SW 1271 (cell line): Measurements from ENCODE around the gene INSR.
"Not testable (repeated sequence)": the region's sequence is repeated elsewhere in the genome, so short reads cannot be mapped to it uniquely, and the experiment has no call there.

Experiments used
- DNase-seq, 2 experiments: peaks; one replicate each; lab custom pipeline; 2025; lab: John Stamatoyannopoulos, UW

Gene INSR

DNA sequence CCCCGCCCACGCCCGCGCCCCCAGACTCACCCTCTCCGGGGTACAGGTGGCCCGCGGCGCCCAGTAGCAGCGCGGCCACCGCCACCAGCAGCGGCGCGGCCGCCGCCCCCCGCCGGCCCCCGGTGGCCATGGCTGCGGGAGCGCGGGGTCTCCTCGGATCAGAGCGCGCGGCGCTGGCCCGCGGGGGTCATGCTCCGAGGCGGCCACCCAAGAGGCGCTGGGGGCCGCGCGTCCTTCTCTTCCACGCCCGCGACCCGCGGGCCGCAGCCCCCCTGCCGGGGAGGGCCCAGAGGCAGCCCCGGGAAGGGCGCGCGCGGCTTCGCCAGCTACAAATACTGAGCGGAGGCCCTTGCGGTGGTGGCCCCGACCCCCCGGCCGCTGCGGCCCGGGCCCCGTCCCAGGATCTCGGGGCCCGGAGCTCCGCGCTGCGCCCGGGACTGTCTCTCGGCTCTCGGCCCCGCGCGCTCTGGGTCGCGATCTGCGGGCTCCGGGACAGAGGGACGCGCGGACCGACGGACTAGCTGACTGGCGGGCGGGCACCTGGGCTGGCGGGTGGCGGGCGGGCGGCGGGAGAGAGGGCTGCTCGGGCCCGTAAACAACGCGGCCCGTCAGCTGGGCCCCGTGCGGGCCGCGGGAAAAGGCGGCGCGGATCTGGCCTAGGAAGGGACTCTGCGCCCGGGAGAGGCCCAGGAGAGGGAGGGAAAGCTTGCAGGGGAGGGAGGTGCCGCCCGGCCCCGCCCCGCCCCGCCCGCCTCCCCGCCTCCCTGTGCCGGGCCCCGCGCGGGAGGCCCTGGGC lies at the start of gene INSR:
Gene INSR (minus strand): TSS at position 653 of the 796 bp plus-strand sequence. CDS start 523 bp downstream, at position 130.
- peak; percentile 61 to 71 for DNase-seq

DNA sequence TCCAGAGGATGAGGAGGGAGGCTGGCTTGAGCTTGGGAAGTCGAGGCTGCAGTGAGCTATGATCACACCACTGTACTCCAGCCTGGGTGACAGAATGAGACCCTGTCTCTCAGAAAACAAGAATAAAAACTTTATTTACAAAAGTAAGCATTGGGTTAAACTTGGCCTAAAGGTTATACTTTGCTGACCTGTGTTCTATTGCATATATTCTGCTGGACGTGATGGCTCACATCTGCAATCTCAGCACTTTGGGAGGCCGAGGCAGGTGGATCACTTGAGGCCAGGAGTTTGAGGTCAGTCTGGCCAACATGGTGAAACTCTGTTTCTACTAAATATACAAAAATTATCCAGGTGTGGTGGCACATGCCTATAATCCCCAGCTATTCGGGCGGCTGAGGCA lies 47.9 kb upstream of the INSR start:
- DNase-seq = no peak

DNA sequence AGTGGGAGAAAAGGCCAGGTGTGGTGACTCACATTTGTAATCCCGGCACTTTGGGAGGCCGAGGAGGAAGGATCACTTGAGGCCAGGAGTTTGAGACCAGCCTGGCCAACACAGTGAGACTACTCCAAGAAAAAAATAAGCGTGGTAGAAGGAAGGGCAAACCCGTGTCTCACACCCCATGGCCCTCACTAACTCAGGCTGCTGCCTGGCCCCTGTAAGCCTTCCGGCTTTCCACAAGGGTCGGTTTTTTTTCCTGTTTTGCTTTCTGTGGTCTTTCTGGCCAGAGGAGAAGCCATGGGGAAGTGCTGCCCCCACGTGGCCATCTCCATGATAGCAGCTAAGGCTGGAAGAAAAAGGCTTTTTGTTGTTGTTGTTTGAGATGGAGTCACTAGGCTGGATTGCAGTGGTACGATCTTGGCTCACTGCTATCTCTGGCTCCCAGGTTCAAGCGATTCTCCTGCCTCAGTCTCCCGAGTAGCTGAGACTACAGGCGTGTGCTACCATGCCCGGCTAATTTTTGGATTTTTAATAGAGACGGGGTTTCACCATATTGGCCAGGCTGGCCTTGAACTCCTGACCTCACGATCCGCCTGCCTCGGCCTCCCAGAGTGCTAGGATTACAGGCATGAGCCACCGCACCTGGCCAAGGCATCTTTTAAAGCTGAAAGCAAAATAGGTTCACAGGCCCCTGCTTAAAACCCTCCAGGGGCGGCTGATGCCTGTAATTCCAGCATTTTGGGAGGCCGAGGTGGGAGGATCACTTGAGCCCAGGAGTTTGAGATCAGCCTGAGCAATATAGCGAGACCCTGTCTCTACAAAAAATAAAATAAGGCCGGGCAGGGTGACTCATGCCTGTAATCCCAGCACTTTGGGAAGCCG lies 47.0 kb upstream of the INSR start:
- peak in 1 of 2 experiments; percentile 69 for DNase-seq

DNA sequence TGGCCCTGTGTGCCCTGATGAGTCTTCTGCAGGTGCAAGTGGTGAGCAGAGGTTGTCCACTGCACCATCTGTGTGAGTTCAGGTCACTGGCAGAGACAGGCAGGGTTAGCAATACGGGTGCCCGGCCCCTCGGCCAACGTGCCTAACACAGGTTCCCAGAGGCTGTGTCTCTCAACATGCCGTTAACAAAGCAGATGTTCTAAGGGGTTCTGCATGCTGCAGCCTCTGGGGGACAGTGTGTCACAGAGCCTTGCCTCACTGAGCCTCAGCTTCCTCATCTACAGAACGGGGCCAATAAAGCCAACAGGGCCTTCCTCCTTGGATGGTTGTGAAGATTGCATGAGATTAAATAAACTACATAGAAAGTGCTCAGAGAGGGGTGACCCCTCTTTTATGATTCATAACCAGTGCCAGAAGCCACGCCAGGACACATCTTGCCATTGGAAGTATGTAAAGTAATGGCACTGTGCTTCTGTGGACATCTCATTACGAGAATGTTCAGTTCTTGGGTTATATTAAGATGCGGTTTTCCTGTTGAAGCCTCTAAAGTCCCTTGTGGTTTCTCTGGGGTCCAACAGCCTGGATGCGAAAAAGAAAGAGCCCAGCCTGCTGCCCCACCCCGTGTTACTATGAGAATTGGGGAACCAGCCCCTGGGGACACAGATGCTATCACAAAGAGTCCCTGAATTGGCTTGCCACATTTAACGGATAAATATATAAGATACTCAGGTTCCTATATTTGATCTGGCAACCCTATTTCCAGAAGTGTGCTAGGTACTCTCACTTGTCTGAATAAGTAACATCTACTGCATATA lies 43.4 kb upstream of the INSR start:
- DNase-seq = no peak

DNA sequence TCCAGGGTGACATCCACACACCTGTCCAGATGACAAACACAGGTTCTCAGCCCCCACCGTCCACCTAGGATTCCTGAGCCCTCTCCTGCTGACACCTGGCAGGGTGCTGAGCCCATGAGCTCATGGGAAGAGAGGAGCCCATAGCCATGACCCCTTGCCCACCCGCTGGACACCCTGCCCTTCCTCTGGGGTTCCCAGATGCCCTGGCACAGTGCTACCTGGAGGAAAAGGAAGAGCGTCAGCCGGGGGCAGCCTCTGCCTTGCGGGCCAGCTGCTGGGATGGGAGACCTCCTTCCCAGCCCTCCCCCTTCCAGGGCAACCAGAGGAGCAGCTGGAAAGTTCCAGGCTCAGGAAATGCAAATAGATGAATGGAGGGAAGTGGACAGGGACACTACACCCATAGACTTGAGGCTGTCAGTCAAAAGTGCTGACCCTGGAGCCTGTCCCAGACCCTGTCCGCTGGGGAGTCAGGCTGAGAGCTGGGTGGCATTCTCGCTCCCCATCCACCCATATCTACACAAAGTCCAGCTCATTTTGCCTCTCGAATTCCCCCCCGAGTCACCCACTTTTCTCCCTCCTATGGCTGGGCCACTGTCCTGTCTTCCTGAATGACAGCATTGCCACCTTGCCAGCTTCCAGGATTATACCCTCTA lies 42.2 kb upstream of the INSR start:
- no peak for DNase-seq

DNA sequence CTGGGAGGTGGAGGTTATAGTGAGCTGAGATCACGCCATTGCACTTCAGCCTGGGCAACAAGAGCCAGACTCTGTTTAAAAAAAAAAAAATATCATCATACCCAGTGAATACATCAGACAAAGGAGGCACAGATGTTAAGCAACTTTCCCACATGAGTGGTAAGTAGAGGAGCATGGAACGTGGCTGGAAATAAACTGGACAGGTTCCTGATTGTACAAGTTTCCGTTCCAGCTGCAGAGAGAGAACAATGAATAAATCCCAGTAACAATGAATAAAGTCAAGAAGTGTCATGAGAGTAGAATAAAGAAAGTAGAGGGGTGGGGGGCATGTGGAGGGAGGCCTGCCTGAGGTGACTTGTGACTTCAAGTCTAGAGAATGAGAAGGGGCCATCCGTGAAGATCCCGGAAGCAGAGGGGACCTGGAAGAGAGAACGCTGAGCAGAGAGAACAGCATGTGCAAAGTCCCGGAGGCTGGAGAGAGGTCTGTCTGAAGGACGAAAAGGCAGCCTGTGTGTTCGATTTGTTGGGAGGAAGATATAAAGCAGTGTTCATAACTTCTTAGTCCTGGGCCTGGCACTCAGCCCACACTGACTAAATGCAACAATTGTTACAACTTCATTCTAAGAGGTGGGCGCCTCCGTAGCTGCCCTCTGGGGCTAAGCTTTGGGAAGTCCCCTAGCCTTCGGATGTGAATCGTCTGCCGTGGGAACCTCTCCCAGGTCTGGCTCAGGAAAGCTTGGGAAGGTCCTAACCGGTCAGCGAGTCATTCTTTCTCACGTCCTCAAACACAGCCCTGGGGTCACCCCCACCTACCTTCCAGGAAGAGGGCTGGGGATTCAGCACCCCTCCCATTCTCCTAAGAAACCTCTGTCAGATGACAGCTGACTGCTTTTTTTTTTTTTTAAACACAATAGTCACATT lies 39.2 kb upstream of the INSR start:
- no peak for DNase-seq

DNA sequence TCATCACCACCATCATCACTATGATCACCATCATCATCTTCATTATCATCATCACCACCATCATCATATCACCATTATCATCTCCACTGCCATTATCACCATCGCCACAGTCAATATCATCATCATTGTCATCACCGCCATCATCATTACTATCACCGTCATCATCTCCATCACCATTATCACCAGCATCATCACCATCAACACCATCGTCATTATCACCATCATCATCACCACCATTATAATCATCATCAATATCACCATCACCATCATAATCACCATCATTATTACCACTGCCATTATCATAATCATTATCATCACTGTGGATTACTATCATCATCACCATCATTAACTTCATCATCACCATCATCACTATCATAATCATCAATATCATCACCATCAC lies 37.2 kb upstream of the INSR start:
- no peak for DNase-seq

DNA sequence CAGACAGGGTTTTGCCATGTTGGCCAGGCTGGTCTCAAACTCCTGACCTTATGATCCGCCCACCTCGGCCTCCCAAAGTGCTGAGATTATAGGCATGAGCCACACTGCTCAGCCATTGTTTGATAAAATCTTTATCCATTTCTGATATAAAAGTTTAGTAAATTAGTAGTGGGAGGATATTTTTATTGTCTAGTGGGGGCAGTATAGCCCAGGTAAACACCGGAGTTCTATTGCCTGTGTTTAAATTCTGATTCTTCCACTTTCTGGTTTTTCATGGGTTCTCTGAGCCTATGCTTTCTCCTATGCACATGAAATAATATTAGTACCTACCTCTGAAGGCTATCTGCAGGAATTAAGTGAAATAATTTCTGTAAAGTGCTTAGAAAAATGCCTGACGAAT lies 34.4 kb upstream of the INSR start:
- no peak for DNase-seq

DNA sequence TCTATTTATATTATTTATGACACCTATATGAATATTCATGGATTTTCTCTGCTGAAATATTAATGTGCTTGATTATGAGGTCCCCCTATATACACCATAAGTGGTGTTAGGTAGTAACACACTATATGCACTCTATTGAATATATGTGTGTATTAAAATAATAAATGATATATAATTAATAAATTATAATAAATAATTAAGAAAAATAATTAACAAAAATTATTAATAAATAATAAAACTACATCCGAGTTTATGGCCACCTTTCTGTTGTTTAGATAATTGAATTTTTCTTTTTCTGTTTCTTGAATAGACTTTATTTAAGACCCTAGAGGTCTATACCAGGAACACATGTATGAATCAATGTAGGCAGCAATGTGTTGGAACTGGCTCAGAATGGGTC lies 33.6 kb upstream of the INSR start:
- DNase-seq = no peak

DNA sequence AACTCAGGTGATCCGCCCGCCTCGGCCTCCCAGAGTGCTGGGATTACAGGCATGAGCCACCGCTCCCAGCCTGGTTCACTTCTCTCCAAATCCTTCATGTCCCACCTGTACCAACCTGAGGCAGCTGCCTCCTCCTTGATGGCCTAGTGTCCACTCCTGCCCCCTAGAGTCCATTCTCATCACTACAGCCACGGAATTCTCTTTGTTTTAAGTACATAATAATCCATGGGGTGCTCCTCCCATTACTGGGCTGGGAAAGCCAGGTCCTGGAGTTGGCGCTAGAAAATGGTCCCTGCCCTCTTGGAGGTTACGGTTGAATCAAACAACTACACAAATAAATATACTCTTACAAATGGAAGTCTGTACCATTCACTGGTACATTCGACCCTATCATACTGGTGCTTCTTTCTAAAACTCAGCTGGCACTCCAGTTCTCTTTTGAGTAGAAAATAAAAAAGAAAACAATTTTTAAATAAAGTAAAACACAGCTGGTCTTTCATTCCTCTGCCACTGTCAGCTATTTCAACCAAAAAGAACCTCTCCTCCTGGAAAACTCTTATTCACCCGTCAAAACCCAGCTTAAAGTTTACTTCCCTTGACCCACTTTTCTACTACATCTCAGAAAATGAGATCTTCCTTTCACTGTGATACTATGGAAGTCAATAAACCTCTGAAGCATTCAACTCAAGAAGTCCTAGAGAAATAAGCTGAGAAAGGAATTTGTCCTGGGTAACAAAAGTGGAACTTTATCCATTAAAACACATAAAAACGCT lies 32.1 kb upstream of the INSR start:
- peak in 1 of 2 experiments; percentile 18 for DNase-seq

DNA sequence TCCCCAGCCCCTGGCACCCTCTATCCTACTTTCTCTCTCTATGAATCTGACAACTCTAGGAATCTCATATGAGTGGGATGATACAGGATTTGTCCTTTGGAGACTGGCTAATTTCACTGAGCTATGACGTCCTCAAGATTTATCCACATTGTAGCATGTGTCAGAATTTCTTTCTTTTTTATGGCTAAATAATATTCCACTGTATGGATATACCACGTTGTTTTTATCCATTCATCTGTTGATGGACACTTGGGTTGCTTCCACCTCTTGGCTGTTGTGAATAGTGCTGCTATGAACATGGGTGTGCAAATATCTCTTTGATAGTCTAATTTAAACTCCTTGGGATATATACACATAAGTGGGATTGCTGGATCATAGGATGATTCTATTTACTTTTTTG lies 24.0 kb upstream of the INSR start:
- DNase-seq = no peak

DNA sequence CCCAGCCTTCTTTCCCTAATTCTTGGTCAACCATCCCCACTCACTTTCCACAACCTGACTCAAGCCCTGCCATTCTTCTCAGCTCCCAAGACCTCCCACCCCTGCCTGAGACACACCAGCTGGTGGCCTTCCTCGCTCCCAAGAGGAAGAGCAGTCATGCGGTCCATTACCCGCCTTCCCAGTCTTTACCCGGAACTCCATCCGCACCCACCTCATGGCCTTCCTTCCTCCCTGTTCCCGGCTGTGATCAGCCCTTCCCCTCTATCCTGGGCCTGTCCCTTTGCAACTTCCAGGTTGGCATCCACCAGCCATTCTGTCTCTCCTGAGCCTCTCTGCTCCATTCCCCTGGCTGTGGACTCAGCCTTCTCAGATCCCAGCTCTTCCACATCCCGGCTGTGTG lies 18.6 kb upstream of the INSR start:
- DNase-seq = no peak

DNA sequence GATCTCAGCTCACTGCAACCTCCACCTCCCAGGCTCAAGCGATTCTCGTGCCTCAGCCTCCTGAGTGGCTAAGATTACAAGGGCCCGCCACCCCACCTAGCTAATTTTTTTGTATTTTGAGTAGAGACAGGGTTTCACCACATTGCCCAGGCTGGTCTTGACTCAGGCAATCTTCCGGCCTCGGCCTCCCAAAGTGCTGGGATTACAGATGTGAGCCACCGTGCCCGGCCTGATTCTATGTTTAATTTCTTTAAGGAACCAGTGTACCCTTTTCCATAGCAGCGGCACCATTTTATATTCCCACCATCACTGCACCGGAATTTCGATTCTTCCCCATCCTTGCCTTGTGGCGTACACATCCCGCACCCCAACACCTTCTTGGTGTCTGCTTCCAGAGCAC lies 17.7 kb upstream of the INSR start:
- DNase-seq = no peak

DNA sequence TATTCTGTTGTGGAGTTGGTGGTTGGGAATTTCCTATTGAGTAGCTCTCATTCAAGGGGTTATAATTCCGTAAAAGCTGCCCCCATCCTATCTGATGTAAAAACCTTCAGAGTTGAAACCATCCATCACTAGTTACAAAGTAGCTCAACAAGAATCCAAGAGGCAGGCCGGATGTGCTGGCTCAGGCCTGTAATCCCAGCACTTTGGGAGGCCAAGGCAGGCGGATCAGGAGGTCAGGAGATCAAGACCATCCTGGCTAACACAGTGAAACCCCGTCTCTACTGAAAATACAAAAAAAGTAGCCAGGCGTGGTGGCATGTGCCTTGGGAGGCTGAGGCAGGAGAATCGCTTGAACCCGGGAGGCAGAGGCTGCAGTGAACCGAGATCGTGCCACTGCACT lies 14.1 kb upstream of the INSR start:
- not testable (repeated sequence) for DNase-seq

DNA sequence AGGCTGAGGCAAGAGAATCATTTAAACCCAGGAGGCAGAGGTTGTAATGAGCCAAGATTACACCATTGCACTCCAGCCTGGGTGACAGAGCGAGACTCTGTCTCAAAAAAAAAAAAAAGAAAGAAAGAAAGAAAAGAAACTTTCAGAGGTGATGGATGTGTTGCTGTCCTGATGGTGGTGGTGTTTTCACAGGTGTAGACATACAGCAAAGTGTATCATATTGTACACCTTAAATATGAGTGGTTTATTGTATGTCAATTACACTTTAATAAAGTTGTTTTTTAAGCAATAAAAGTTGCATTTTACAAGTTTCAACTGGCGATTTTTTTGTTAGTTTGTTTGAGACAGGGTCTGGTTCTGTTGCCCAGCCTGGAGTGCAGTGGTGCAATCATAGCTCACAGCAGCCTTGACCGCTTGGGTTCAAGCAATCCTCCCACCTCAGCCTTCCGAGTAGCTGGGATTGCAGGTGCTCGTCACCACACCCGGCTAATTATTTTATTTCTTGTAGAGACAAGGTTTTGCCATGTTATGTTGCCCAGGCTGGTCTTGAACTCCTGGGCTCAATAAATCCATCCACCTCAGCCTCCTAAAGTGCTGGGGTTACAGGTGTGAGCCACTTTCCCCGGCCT lies 13.5 kb upstream of the INSR start:
- DNase-seq = no peak

DNA sequence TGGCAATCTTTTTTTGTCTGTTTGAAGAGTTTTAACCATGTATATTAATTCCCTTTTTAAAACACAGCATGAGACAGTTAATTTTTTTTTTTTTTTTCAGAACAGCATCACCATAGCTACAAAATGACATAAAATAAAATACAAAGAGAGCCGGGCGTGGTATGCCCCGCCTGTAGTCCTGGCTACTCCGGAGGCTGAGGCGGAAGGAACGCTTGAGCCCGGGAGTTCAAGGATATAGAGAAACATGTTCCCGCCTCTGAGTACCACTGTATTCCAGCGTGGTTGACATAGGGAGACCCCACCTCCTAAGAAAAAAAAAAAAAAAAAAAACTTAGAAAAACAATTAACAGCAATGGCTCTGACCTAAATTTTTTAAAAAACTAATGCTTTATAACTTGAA lies 10.0 kb upstream of the INSR start:
- no peak for DNase-seq

DNA sequence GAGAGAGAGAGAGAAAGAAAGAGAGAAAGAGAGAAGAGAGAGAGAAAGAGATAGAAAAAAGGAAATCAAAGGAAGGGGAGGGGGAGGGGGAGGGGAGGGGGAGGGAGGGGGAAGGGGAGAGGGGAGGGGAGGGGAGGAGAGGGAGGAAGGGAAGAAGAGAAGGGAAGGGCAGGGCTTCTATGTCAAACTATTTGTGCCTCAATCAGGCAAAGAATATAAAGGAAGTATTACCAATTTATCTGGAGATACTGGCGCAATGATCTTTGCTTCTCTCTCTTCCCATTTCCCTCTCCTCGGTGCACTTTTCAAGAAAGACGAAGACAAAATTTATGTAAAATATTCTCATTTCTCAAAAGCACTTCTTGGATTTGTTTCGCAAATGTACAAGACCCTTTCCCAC lies 9.3 kb upstream of the INSR start:
- no peak for DNase-seq

DNA sequence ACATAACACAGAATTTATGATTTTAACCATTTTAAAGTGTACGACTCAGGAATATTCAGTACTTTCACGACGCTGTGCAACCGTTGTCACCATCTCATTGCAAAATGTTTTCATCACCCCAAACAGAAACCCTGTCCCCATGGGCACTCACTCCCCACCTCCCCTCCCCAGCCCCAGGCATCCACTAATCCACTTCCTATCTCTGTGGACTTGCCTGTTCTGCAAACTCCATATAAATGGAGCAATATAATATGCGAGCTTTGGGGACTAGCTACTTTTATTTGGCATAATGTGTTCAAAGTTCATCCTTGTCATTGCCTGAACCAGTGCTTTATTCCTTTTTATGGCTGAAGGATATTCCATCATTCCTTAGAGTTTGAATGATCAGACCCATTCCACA lies 7.3 kb upstream of the INSR start:
- DNase-seq = no peak

DNA sequence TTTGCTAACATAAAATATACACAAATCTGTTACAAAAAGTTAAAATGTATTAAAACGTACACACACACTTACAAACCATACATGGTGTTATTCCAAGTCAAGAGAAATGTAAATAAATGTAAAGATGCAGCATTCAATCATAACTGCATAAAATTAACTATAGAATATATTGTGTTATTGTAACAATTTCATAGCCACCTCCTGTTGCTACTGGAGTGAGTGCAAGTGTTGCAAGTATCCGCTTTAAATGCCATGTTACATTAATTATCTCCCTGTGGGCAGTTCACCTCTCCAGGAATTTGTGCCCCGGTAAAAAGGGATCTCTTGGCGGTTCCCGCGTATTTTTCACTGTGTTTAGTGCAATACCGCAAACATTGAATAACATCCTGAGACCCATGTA lies 3.5 kb upstream of the INSR start:
- DNase-seq = no peak
